ENCODE data around the gene ADGRA1. TPM values are rescaled to one million over a fixed set of nuclear protein-coding genes. Genes with fewer than 3 reads are reported as not detected.

The ADGRA1 gene
- total and polyA plus RNA-seq, 2 of the 8 experiments (the other 6 are each of a cell fraction or from before 2014, with no cell fraction given): 0.17 to 0.21 TPM

GRCh38 chr10:133121479-133121878, 33.8 kb downstream of the ADGRA1 start (continued):
- TF ChIP-seq ATF2 (IDR thresholded peaks at IDR 0.05; ENCODE audit: low read length): no peak
- TF ChIP-seq CTCF (IDR thresholded peaks at IDR 0.05; ENCODE audit: control extremely low read depth in 1 of 3, insufficient read depth in 1 of 3, low read depth in 1 of 3, low read length in 3 of 3): no peak
- no peak for TF ChIP-seq CEBPB (IDR thresholded peaks at IDR 0.05; ENCODE audit: low read depth, low read length)
- TF ChIP-seq EP300 (IDR thresholded peaks at IDR 0.05; ENCODE audit: borderline replicate concordance in 1 of 2, low read depth in 2 of 2, low read length in 2 of 2): no peak
- no peak for TF ChIP-seq CREB1 (IDR thresholded peaks at IDR 0.05)
- TF ChIP-seq ATF3 (IDR thresholded peaks at IDR 0.05; ENCODE audit: insufficient read depth, low read depth, low read length): no peak
